GM12801 (cell line): ENCODE results near the gene LPIN1.

Source experiments
- CTCF ChIP-seq: IDR thresholded peaks from one replicate; pipeline ENCODE4 v1.5.1; 2011; ENCODE audit warnings: control low read depth; ENCODE audit not compliant: insufficient read length; ENCODE audit errors: extremely low read depth

Gene LPIN1

DNA sequence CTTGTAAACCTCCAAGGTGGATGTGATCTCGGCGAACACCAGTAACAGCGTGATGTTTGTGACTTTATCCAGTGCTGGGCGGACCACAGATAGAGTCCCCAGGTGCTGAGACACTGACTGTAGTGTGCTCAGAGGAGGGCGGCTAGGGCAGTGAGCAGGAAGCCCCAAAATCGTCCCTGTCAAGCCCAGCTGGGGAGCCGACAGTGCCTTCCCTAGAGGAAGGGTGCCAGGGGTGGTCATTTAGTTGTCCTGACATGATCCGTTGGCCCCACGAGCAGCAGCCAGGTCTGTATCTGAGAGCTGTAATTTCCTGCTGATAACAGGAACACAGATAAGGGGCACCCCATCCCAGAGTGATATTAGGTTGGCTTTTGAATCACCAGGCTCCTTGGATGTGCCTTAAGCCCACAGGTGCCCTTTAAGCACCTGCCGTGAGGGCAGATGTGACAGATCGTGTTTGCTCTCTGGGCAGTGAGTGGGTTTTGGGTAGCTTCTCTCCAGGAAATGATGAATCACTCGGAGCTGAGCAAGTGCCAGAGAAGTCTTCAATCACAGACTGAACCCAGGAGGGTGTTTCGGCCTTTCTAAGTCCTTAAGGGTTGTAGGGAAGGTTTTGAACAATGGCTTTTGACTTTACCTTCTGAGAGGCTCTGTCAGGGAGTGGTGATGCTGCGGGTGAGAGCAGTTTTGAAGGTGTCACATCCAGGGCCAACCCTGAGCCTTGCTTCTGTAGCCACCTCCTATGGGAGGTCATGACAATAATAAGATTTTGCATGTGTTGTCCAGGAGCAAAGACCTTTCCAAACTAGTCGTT, 7.7 kb downstream of the LPIN1 start:
- no peak for TF ChIP-seq CTCF

DNA sequence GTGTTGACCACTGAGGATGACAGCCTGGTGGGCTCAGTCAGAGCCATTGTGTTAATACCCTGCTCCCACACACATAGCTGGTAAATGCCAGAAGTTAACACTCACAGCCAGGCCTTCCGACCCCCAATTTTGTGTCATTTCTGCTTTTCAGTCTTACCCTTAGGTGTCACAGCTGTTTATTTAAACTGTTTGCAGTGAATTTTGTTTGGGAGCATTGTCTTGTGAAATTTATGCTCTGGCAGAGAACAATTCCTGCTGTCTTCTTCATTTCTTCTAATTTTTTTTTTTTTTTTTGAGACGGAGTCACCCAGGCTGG, 8.2 kb downstream of the LPIN1 start:
- no peak for TF ChIP-seq CTCF

GRCh38 chr2:11757101-11757500, 10.7 kb downstream of the LPIN1 start:
- TF ChIP-seq CTCF: no peak

- no peak for TF ChIP-seq CTCF
These were observed 11.8 kb downstream of the LPIN1 start for GRCh38 chr2:11758187-11758586.

GRCh38 chr2:11758647-11759046, 12.2 kb downstream of the LPIN1 start:
- no peak for TF ChIP-seq CTCF

GRCh38 chr2:11761259-11761658, 14.8 kb downstream of the LPIN1 start:
- no peak for TF ChIP-seq CTCF

- TF ChIP-seq CTCF: no peak
These were observed 15.6 kb downstream of the LPIN1 start for GRCh38 chr2:11762031-11762430.
